WTC11 (cell line): ENCODE data around the gene CLGN. TPM values are rescaled to one million over a fixed set of nuclear protein-coding genes. Genes with fewer than 3 reads are reported as not detected.

Source experiments
- ATAC-seq: fragments of 200-7000 bp; cut with Tn5 transposase; 2 replicates; pipeline ENCODE4 v1.10.0; 2021; ENCODE audit warnings: mild to moderate bottlenecking, moderate library complexity
- CTCF ChIA-PET: fragments of 300-600 bp; sonication (Branson Sonifier 250); formaldehyde crosslinking; loops from one replicate; lab custom pipeline; 2021; ENCODE audit warnings: antibody characterized with exemption; lab: Charles Lee
- POLR2A ChIA-PET: fragments of 350-600 bp; sonication (Branson Sonifier 250); formaldehyde crosslinking; loops from one replicate; lab custom pipeline; 2021; ENCODE audit warnings: antibody characterized with exemption; lab: Charles Lee
- DNase-seq: peaks from one replicate; pipeline ENCODE4 v3.0.0; 2021; ENCODE audit warnings: low spot score
- H3K27ac Mint-ChIP-seq: 2 replicates; pipeline ENCODE4 v1.8.0; 2021; ENCODE audit warnings: mixed read lengths
- H3K27me3 Mint-ChIP-seq: 2 replicates; pipeline ENCODE4 v1.8.0; 2021; ENCODE audit warnings: low read depth, mild to moderate bottlenecking, moderate library complexity, mixed read lengths
- H3K36me3 Mint-ChIP-seq: 2 replicates; pipeline ENCODE4 v1.8.0; 2021; ENCODE audit warnings: mixed read lengths
- H3K4me1 Mint-ChIP-seq: 2 replicates; pipeline ENCODE4 v1.8.0; 2022; ENCODE audit warnings: mixed read lengths
- H3K4me3 Mint-ChIP-seq: 2 replicates; pipeline ENCODE4 v1.8.0; 2021; ENCODE audit warnings: mild to moderate bottlenecking, moderate library complexity, mixed read lengths
- H3K9me3 Mint-ChIP-seq: 2 replicates; pipeline ENCODE4 v1.8.0; 2021; ENCODE audit warnings: mixed read lengths
- ATF6 ChIP-seq: sonication (generic); formaldehyde crosslinking; IDR thresholded peaks from 2 replicates; pipeline ENCODE4 v1.8.1; 2023; ENCODE audit warnings: mild to moderate bottlenecking, missing genetic modification reagents
- CTCF ChIP-seq: fragments of 200-600 bp; IDR thresholded peaks from 2 replicates; pipeline ENCODE4 v1.8.0; 2022; ENCODE audit warnings: antibody characterized with exemption
- ELF4 ChIP-seq: sonication (generic); formaldehyde crosslinking; IDR thresholded peaks from 2 replicates; pipeline ENCODE4 v1.8.1; 2022; ENCODE audit warnings: low read depth, mild to moderate bottlenecking, moderate library complexity, missing genetic modification reagents
- EMX1 ChIP-seq: fragments of 250-450 bp; sonication (Bioruptor Pico); IDR thresholded peaks from 2 replicates; pipeline ENCODE4 v1.8.0; 2021; ENCODE audit warnings: mild to moderate bottlenecking
- ESRRA ChIP-seq: sonication (generic); formaldehyde crosslinking; IDR thresholded peaks from 2 replicates; pipeline ENCODE4 v1.8.1; 2022; ENCODE audit warnings: mild to moderate bottlenecking, missing genetic modification reagents, borderline replicate concordance
- HMGA2 ChIP-seq: fragments of 250-450 bp; sonication (Bioruptor Pico); IDR thresholded peaks from 2 replicates; pipeline ENCODE4 v1.4.0; 2021; ENCODE audit warnings: mild to moderate bottlenecking, moderate library complexity
- JUN ChIP-seq: sonication (generic); formaldehyde crosslinking; IDR thresholded peaks from 2 replicates; pipeline ENCODE4 v1.8.0; 2023; ENCODE audit warnings: mild to moderate bottlenecking, missing genetic modification reagents
- PRDM15 ChIP-seq: sonication (generic); formaldehyde crosslinking; IDR thresholded peaks from 2 replicates; pipeline ENCODE4 v1.8.0; 2022; ENCODE audit warnings: missing genetic modification reagents
- SMAD4 ChIP-seq: sonication (generic); formaldehyde crosslinking; IDR thresholded peaks from 2 replicates; pipeline ENCODE4 v1.8.0; 2022; ENCODE audit warnings: mild to moderate bottlenecking, missing genetic modification reagents
- TEAD4 ChIP-seq: sonication (generic); formaldehyde crosslinking; IDR thresholded peaks from 2 replicates; pipeline ENCODE4 v1.8.0; 2022; ENCODE audit warnings: mild to moderate bottlenecking, missing genetic modification reagents
- ZNF121 ChIP-seq: sonication (generic); formaldehyde crosslinking; IDR thresholded peaks from 2 replicates; pipeline ENCODE4 v1.8.0; 2023; ENCODE audit warnings: missing genetic modification reagents
- ZNF263 ChIP-seq: sonication (generic); formaldehyde crosslinking; IDR thresholded peaks from 2 replicates; pipeline ENCODE4 v1.8.1; 2022; ENCODE audit warnings: low read depth, mild to moderate bottlenecking, moderate library complexity, missing genetic modification reagents
- ZSCAN18 ChIP-seq: fragments of 250-450 bp; sonication (Bioruptor Pico); IDR thresholded peaks from 2 replicates; pipeline ENCODE4 v2.1.2; 2022; ENCODE audit warnings: mild to moderate bottlenecking, moderate library complexity
- total RNA-seq: library from RNA; stranded (reverse); gene quantifications from 3 replicates; pipeline ENCODE4 v1.2.3, GENCODE V29; 2021
- TF ChIP-seq, protein P1 (sequence below): sonication (generic); formaldehyde crosslinking; IDR thresholded peaks from 2 replicates; pipeline ENCODE4 v1.8.0; 2022; ENCODE audit warnings: mild to moderate bottlenecking, missing genetic modification reagents

Gene CLGN
- total RNA-seq, 1 experiment from 2014 or later, result 2.3 TPM

GRCh38 chr4:140359562-140360427 is 67.7 kb downstream of the CLGN start:
- POLR2A ChIA-PET, result interaction anchor here (0.8 kb wide), 1 partner anchor 13 kb away, joined by 3 read pairs; the partner anchor contains the start of gene SCOC
- TF ChIP-seq JUN (CRISPR knock-in tag), result no peak
- TF ChIP-seq CTCF, result peak; percentile 82
- TF ChIP-seq ZNF121, result 0 out of 2 replicates have a peak, but pooled peaks have one; percentile 35
- no peak overlapping the region for H3K27ac Mint-ChIP-seq
- ATAC-seq (peak; percentile 94), DNase-seq (peak; percentile 89)
- no peaks in the 10 kb centered on the region for H3K9me3 Mint-ChIP-seq
- H3K27me3 Mint-ChIP-seq, result peaks cover 8% of the 10 kb centered on the region
- no peaks in the 10 kb centered on the region for H3K4me1 Mint-ChIP-seq
- H3K36me3 Mint-ChIP-seq, result no peaks in the 10 kb centered on the region
- CTCF ChIA-PET, result interaction anchor here (0.6 to 4.2 kb wide), 78 partner anchors 9 to 704 kb away, joined by 3 to 84 read pairs (median 4); partner anchors contain the start of genes CLGN, MGST2, SCOC and UCP1
- H3K4me3 Mint-ChIP-seq, result no peak overlapping the region

- POLR2A ChIA-PET, result no interaction called here
Observed at GRCh38 chr4:140358281-140358680, 69.2 kb downstream of the CLGN start.

More at GRCh38 chr4:140358281-140358680, 69.2 kb downstream of the CLGN start:
- Mint-ChIP-seq H3K36me3 (no peaks in the 10 kb centered on the region), H3K4me1 (no peaks in the 10 kb centered on the region), H3K27ac (no peak overlapping the region), H3K4me3 (no peak overlapping the region), H3K9me3 (no peaks in the 10 kb centered on the region), H3K27me3 (no peaks in the 10 kb centered on the region; the same call in 1 of the 2 replicates)
- TF ChIP-seq TEAD4 (CRISPR knock-in tag) (no peak), SMAD4 (no peak), EMX1 (CRISPR knock-in tag) (no peak), ZNF263 (CRISPR knock-in tag) (no peak), ELF4 (CRISPR knock-in tag) (no peak), ZSCAN18 (CRISPR knock-in tag) (no peak), ESRRA (no peak), HMGA2 (CRISPR knock-in tag) (no peak), ATF6 (no peak), PRDM15 (CRISPR knock-in tag) (no peak)
- TF ChIP-seq, protein P1, sequence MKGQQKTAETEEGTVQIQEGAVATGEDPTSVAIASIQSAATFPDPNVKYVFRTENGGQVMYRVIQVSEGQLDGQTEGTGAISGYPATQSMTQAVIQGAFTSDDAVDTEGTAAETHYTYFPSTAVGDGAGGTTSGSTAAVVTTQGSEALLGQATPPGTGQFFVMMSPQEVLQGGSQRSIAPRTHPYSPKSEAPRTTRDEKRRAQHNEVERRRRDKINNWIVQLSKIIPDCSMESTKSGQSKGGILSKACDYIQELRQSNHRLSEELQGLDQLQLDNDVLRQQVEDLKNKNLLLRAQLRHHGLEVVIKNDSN (CRISPR knock-in tag), result no peak
- no peak for DNase-seq
- ATAC-seq, result no peak
- CTCF ChIA-PET, result interaction anchor here (0.9 kb wide), 1 partner anchor 15 kb away, joined by 3 read pairs; the partner anchor contains the start of gene SCOC
